Hepatocyte (in vitro differentiated cells): ENCODE measurements around the gene HSDL1.

ENCODE experiments used
- EZH2phosphoT487 ChIP-seq: fragments of 200-600 bp; sonication (generic); IDR thresholded peaks from one replicate; pipeline ENCODE4 v1.6.1; 2018; ENCODE audit warnings: antibody characterized with exemption, mild to moderate bottlenecking, low read depth, moderate library complexity; ENCODE audit not compliant: unreplicated experiment, severe bottlenecking
- TF ChIP-seq, protein P1 (sequence below): fragments of 200-600 bp; sonication (generic); IDR thresholded peaks from 2 replicates; pipeline ENCODE4 v1.5.1; 2016; ENCODE audit warnings: antibody characterized with exemption, mild to moderate bottlenecking; ENCODE audit not compliant: poor library complexity

DNA sequence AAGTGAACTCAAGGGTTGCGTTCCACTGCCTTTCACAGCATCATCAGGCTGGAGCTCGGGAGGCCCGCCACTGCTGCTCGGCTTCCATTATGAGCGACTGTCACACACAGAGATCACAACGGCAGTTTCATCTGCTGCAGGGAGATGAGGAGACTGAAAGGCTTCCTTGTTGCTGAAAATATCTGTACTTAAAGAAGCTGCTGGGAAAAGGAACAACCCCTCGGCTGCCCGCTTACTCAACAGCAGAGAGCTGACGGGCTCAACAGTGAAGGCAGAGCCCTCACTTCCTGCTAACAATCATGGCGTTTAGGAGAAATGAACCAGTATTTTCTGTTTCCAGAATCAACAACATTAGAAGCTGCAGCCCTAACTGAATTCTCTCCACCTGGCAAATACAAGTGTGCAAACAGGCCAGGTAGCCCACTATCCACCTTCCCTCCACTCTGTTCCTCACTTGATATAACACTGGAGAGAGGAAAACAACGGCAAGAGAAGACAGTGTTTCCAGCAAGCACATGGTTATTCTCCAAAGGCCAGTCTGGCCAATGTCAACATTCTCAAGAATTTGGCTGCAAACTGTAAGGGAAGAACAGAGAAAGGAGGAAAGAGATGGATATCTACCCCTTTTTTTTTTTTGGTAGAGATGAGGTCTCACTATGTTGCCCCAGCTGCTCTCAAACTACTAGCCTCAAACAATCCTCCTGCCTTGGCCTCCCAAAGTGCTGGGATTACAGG is 62.0 kb downstream of the HSDL1 start:
- TF ChIP-seq, protein P1, sequence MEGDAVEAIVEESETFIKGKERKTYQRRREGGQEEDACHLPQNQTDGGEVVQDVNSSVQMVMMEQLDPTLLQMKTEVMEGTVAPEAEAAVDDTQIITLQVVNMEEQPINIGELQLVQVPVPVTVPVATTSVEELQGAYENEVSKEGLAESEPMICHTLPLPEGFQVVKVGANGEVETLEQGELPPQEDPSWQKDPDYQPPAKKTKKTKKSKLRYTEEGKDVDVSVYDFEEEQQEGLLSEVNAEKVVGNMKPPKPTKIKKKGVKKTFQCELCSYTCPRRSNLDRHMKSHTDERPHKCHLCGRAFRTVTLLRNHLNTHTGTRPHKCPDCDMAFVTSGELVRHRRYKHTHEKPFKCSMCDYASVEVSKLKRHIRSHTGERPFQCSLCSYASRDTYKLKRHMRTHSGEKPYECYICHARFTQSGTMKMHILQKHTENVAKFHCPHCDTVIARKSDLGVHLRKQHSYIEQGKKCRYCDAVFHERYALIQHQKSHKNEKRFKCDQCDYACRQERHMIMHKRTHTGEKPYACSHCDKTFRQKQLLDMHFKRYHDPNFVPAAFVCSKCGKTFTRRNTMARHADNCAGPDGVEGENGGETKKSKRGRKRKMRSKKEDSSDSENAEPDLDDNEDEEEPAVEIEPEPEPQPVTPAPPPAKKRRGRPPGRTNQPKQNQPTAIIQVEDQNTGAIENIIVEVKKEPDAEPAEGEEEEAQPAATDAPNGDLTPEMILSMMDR, result no peak
- no peak for TF ChIP-seq EZH2phosphoT487
